HepG2 (cell line): ENCODE results near the gene ZNF326. TPM values are rescaled to one million over a fixed set of nuclear protein-coding genes. Genes with fewer than 3 reads are reported as not detected.
A peak's percentile ranks its signal among the peaks of the same experiment; 100 is the strongest.

ENCODE experiments used
- ATAC-seq: fragments of 200-7000 bp; cut with Tn5 transposase; 3 replicates; pipeline ENCODE4 v1.9.1; 2020; ENCODE audit warnings: mild to moderate bottlenecking, moderate library complexity
- BruUV-seq: library from RNA; stranded (reverse); fragments of 400-500 nt; replicated peaks from 2 replicates; lab custom pipeline; 2021; lab: Mats Ljungman, UMichigan
- CTCF ChIA-PET: fragments of 300-600 bp; formaldehyde crosslinking; extraction: SDS; loops from one replicate; lab custom pipeline; 2021; ENCODE audit warnings: low total read pairs, inconsistent platforms, low intra/inter-chr PET ratio; lab: Yijun Ruan, JAX
- POLR2A ChIA-PET: fragments of 350-600 bp; sonication (Branson Sonifier 250); formaldehyde crosslinking; loops from one replicate; lab custom pipeline; 2020; ENCODE audit warnings: antibody characterized with exemption, inconsistent platforms; lab: Yijun Ruan, JAX
- DNase-seq: peaks from one replicate; pipeline ENCODE4 v3.0.0-alpha.2; 2015; ENCODE audit warnings: low spot score
- FAIRE-seq: peaks from 3 replicates; lab custom pipeline; 2011; peaks lifted over from hg19 to GRCh38; lab: Jason Lieb, UNC
- H2AFZ ChIP-seq: one replicate; pipeline ENCODE4 v1.6.1; 2011; ENCODE audit warnings: low read length, inconsistent platforms
- H3K27ac ChIP-seq: fragments of 300-600 bp; 3 replicates; pipeline ENCODE4 v1.8.0; 2011; ENCODE audit warnings: mixed run types, mild to moderate bottlenecking, mixed read lengths, low read length, inconsistent platforms; ENCODE audit not compliant: insufficient read depth; ENCODE audit errors: extremely low read length
- H3K27me3 ChIP-seq, 2 experiments: fragments of 200-600 bp in 1 of 2; 2 replicates in 1 of 2; 3 replicates in 1 of 2; pipeline versions ENCODE4 v1.6.0 to v1.8.0; 2011; ENCODE audit warnings: low read length in 2 of 2, mild to moderate bottlenecking in 2 of 2, moderate library complexity in 2 of 2, inconsistent platforms in 1 of 2; ENCODE audit not compliant: insufficient read depth in 2 of 2, control insufficient read depth in 1 of 2
- H3K36me3 ChIP-seq, 2 experiments: fragments of 200-600 bp in 1 of 2; replicated peaks in 1 of 2; 2 replicates in 1 of 2; 3 replicates in 1 of 2; pipeline versions ENCODE4 v1.5.1 to v1.8.0; 2011; ENCODE audit warnings: low read length in 2 of 2, inconsistent platforms in 1 of 2; ENCODE audit not compliant: insufficient read depth in 2 of 2, control insufficient read depth in 1 of 2
- H3K4me1 ChIP-seq: 2 replicates; pipeline ENCODE4 v1.5.1; 2012; ENCODE audit warnings: low read length, inconsistent platforms; ENCODE audit not compliant: insufficient read depth
- H3K4me2 ChIP-seq: 2 replicates; pipeline ENCODE4 v1.6.0; 2011; ENCODE audit warnings: low read depth, low read length, inconsistent platforms
- H3K4me3 ChIP-seq, 3 experiments: fragments of 200-600 bp in 1 of 3; sonication (generic), shearing (Covaris generic) in 1 of 3; replicated peaks in 1 of 3; 2 replicates each; pipeline ENCODE4 v1.5.1; 2011 to 2016; ENCODE audit warnings: low read length in 3 of 3, inconsistent platforms in 2 of 3, low read depth in 2 of 3, mild to moderate bottlenecking in 2 of 3, control low read depth in 1 of 3, mixed read lengths in 1 of 3; ENCODE audit not compliant: insufficient read depth in 1 of 3
- H3K79me2 ChIP-seq: one replicate; pipeline ENCODE4 v1.6.1; 2011; ENCODE audit warnings: low read length, inconsistent platforms; ENCODE audit not compliant: insufficient read depth
- H3K9ac ChIP-seq: 2 replicates; pipeline ENCODE4 v1.6.0; 2011; ENCODE audit warnings: mild to moderate bottlenecking, low read depth, low read length, inconsistent platforms; ENCODE audit not compliant: insufficient read depth
- H3K9me3 ChIP-seq: 2 replicates; pipeline ENCODE4 v1.5.1; 2012; ENCODE audit warnings: mild to moderate bottlenecking, low read length
- H4K20me1 ChIP-seq: 2 replicates; pipeline ENCODE4 v1.6.0; 2011; ENCODE audit warnings: inconsistent platforms, mild to moderate bottlenecking, low read length, moderate library complexity; ENCODE audit not compliant: insufficient read depth
- CTCF ChIP-seq: sonication (generic); formaldehyde crosslinking; IDR thresholded peaks from 2 replicates; pipeline ENCODE4 v1.5.0; 2020; ENCODE audit warnings: mild to moderate bottlenecking, missing genetic modification reagents, moderate library complexity
- FOSL1 ChIP-seq: sonication (generic); formaldehyde crosslinking; IDR thresholded peaks from 2 replicates; pipeline ENCODE4 v1.9.0; 2021; ENCODE audit warnings: missing genetic modification reagents, borderline replicate concordance
- HMGA1 ChIP-seq: sonication (generic); formaldehyde crosslinking; conservative IDR thresholded peaks from 2 replicates; pipeline ENCODE4 v1.4.0; 2020; ENCODE audit warnings: missing genetic modification reagents
- MZF1 ChIP-seq: sonication (generic); formaldehyde crosslinking; IDR thresholded peaks from 2 replicates; pipeline ENCODE4 v1.8.1; 2023; ENCODE audit warnings: mild to moderate bottlenecking, missing genetic modification reagents, borderline replicate concordance
- ONECUT2 ChIP-seq: sonication (generic); formaldehyde crosslinking; IDR thresholded peaks from 2 replicates; pipeline ENCODE4 v1.4.0; 2020; ENCODE audit warnings: missing genetic modification reagents
- RAD21 ChIP-seq: fragments of 450-650 bp; formaldehyde crosslinking; IDR thresholded peaks from 2 replicates; pipeline ENCODE4 v1.5.0; 2020; ENCODE audit warnings: mild to moderate bottlenecking
- SMC3 ChIP-seq: IDR thresholded peaks from 2 replicates; pipeline ENCODE4 v1.6.1; 2011; ENCODE audit warnings: low read length, improper control_type of control experiment
- STAG1 ChIP-seq: sonication (generic); formaldehyde crosslinking; IDR thresholded peaks from 2 replicates; pipeline ENCODE4 v1.4.0; 2020; ENCODE audit warnings: missing genetic modification reagents
- TBX3 ChIP-seq: fragments of 450-650 bp; IDR thresholded peaks from 2 replicates; pipeline ENCODE4 v1.6.1; 2017; ENCODE audit warnings: antibody characterized with exemption, mild to moderate bottlenecking, inconsistent platforms, borderline replicate concordance
- ZNF512B ChIP-seq: sonication (generic); formaldehyde crosslinking; IDR thresholded peaks from 2 replicates; pipeline ENCODE4 v1.5.1; 2020; ENCODE audit warnings: missing genetic modification reagents, mild to moderate bottlenecking, borderline replicate concordance
- ZNF772 ChIP-seq: sonication (generic); formaldehyde crosslinking; IDR thresholded peaks from 2 replicates; pipeline ENCODE4 v1.5.0; 2020; ENCODE audit warnings: mild to moderate bottlenecking, missing genetic modification reagents
- WGBS: methylation state at CpG from one replicate; pipeline ENCODE4 v1.1.6; 2017; ENCODE audit warnings: low lambda C conversion rate; 5-methylcytosine and 5-hydroxymethylcytosine counted together
- in situ Hi-C: cut with HindIII; loops from 2 replicates; pipeline ENCODE4 v1.10.0; 2017; ENCODE audit warnings: low pct_unique_long_range_greater_than_20kb; ENCODE audit not compliant: extremely low pct_ligation_motif_present
- intact Hi-C: fragments of 100-400 bp; cut with micrococcal nuclease; formaldehyde crosslinking; loops from one replicate; pipeline ENCODE4 v1.10.0; 2022; ENCODE audit not compliant: unreplicated experiment
- polyA plus RNA-seq, 8 experiments: library from polyadenylated mRNA; depleted of rRNA in 3 of 8; stranded (reverse) in 7 of 8; unstranded in 1 of 8; fragments of >200 nt; fragmentation: Illumina TruSeq in 4 of 8; extraction: Trizol in 4 of 8; gene quantifications; 2 replicates each; pipeline versions ENCODE4 v1.2.1 to v1.2.3, GENCODE V29; 2011 to 2016; ENCODE audit warnings: low read depth in 4 of 8, missing spikeins in 1 of 8, mixed read lengths in 1 of 8; ENCODE audit not compliant: insufficient read depth in 1 of 8
- total RNA-seq, 5 experiments: library from RNA; depleted of rRNA; stranded (reverse); fragments of >200 nt; fragmentation: Illumina TruSeq; extraction: Trizol; gene quantifications; 2 replicates each; pipeline ENCODE4 v1.2.3, GENCODE V29; 2016; ENCODE audit warnings: low read depth in 1 of 5

Gene ZNF326
- total and polyA plus RNA-seq, 2 of the 13 experiments (the other 11 are each of a cell fraction or from before 2014, with no cell fraction given), result 6.3 to 16.4 TPM

DNA sequence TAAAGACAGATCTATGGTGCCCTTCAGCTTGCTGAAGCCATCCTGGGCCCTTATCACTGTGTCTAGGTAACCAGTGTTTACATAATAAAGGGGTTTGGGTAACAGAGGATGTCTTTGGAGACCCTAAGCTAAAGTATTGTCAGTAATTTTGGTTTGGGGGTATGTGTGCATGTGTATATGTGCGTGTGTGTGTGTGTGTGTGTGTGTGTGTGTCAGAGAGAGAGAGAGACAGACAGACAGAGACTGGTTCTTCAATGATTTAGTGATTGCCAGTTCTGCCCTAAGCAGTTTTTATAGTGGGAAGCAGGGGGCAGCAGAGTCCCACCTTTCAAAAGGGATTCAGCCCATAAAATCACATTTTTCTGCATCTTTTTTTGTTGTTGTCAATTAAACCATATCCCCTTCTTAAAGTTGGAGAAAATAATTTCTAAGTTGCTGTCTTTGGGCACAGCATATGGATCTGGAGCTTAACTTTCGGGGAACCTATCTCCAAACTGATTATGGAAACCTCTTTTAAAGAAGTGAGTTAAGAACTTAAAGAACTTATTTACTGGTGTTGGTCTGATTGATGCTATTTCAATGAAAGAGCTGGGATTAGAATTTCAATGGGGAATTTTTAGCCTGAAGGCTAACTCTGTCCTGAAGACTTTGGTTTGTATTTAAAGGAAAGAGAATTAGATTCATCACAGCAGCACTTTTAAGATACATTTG, 51.1 kb downstream of the ZNF326 start:
- FAIRE-seq (no peak), DNase-seq (peak; percentile 11), ATAC-seq (peak; percentile 77)
- 2% methylated on average over 2 of the region's 2 CpGs for WGBS
- Histone ChIP-seq H3K9me3 (no peaks in the 10 kb centered on the region), H3K79me2 (no peaks in the 10 kb centered on the region), H3K4me3 (no peak overlapping the region), H3K4me2 (no peak overlapping the region), H3K9ac (no peak overlapping the region), H4K20me1 (no peaks in the 10 kb centered on the region), H3K4me1 (peaks cover 19% of the 10 kb centered on the region), H3K36me3 (no peaks in the 10 kb centered on the region), H2AFZ (no peak overlapping the region), H3K27ac (no peak overlapping the region), H3K27me3 (peaks cover 0 to 7% of the 10 kb centered on the region in 2 experiments; a peak in 2 of 5 replicates)
- ChIA-PET CTCF (interaction anchor here (1.0 kb wide), 1 partner anchor 1120 kb away, joined by 4 read pairs; no protein-coding TSS in a partner anchor), POLR2A (no interaction called here)
- no TSS peak for BruUV-seq
- in situ Hi-C loops (no loop called here), intact Hi-C loops (loop anchor here (2.0 to 5.0 kb wide), 2 partner anchors 66 to 1121 kb away; no protein-coding TSS in a partner anchor)
- peak; percentile 66 for TF ChIP-seq CTCF (CRISPR knock-in tag)
- peak; percentile 65 for TF ChIP-seq STAG1 (CRISPR knock-in tag)
- peak; percentile 40; the same call in 1 of the 2 replicates for TF ChIP-seq SMC3
- TF ChIP-seq RAD21 (CRISPR knock-in tag), result 0 out of 2 replicates have a peak, but pooled peaks have one; percentile 16
- no peak for TF ChIP-seq HMGA1 (CRISPR knock-in tag)

DNA sequence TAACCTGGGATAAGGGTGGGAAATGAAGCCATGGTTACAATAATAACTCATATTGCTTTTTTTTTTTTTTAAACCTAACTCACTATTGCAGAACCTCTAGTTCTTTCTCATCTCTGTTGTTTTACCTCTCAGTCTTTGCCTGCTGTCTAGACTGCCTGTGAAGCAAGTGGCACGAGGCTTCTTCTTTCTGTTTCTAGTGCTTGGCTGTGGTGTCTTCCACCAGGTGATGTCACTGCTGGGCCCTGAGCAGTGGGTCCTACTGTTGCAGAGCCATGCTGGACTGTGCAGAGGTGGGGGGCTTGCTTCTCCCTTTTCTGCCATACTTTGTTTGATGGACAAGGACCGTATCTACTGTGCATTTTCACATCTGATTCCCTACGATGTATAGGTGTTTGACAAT, 51.7 kb downstream of the ZNF326 start:
- H3K79me2 ChIP-seq, result no peaks in the 10 kb centered on the region
- no peak for FAIRE-seq
- DNase-seq, result no peak
- 7% methylated on average over 3 of the region's 3 CpGs for WGBS
- no peak overlapping the region for H3K4me2 ChIP-seq
- no peaks in the 10 kb centered on the region for H4K20me1 ChIP-seq
- in situ Hi-C loops, result no loop called here
- CTCF ChIA-PET, result interaction anchor here (1.0 kb wide), 1 partner anchor 1119 kb away, joined by 4 read pairs; no protein-coding TSS in a partner anchor
- no peak overlapping the region for H2AFZ ChIP-seq
- H3K9ac ChIP-seq, result no peak overlapping the region
- BruUV-seq, result no TSS peak
- no peaks in the 10 kb centered on the region for H3K36me3 ChIP-seq
- no peak for ATAC-seq
- POLR2A ChIA-PET, result no interaction called here
- H3K27me3 ChIP-seq, result peaks cover 0 to 7% of the 10 kb centered on the region in 2 experiments; a peak in 2 of 5 replicates
- H3K27ac ChIP-seq, result no peak overlapping the region
- intact Hi-C loops, result loop anchor here (2.0 to 5.0 kb wide), 2 partner anchors 66 to 1120 kb away; no protein-coding TSS in a partner anchor
- no peaks in the 10 kb centered on the region for H3K9me3 ChIP-seq
- H3K4me1 ChIP-seq, result peaks cover 19% of the 10 kb centered on the region
- no peak overlapping the region for H3K4me3 ChIP-seq
- no peak for TF ChIP-seq MZF1 (CRISPR knock-in tag)
- TF ChIP-seq ZNF512B, result no peak
- TF ChIP-seq ZNF772 (CRISPR knock-in tag), result no peak
- TF ChIP-seq FOSL1 (CRISPR knock-in tag), result no peak
- no peak for TF ChIP-seq ONECUT2
- no peak for TF ChIP-seq TBX3
